HepG2 (cell line): ENCODE results near the gene SLC25A25. TPM values are rescaled to one million over a fixed set of nuclear protein-coding genes. Genes with fewer than 3 reads are reported as not detected.

ENCODE experiments used
- AKAP8 ChIP-seq: sonication (generic); formaldehyde crosslinking; IDR thresholded peaks from 2 replicates; pipeline ENCODE4 v1.5.1; 2020; ENCODE audit warnings: mild to moderate bottlenecking, missing genetic modification reagents
- ETV6 ChIP-seq: sonication (generic); formaldehyde crosslinking; conservative IDR thresholded peaks from 2 replicates; pipeline ENCODE4 v1.4.0; 2020; ENCODE audit warnings: missing genetic modification reagents
- GFI1 ChIP-seq: sonication (generic); formaldehyde crosslinking; IDR thresholded peaks from 2 replicates; pipeline ENCODE4 v1.5.0; 2020; ENCODE audit warnings: missing genetic modification reagents, mild to moderate bottlenecking, borderline replicate concordance
- HHEX ChIP-seq: IDR thresholded peaks from 2 replicates; pipeline ENCODE4 v1.6.1; 2016; ENCODE audit warnings: control low read depth
- NR2F2 ChIP-seq: IDR thresholded peaks from 2 replicates; pipeline ENCODE4 v1.6.1; 2012; ENCODE audit warnings: low read depth, inconsistent platforms, borderline replicate concordance
- ONECUT2 ChIP-seq: sonication (generic); formaldehyde crosslinking; IDR thresholded peaks from 2 replicates; pipeline ENCODE4 v1.4.0; 2020; ENCODE audit warnings: missing genetic modification reagents
- POLR2AphosphoS5 ChIP-seq: IDR thresholded peaks from 2 replicates; pipeline ENCODE4 v1.6.1; 2012; ENCODE audit warnings: low read depth, low read length
- RAD21 ChIP-seq: fragments of 450-650 bp; formaldehyde crosslinking; IDR thresholded peaks from 2 replicates; pipeline ENCODE4 v1.5.0; 2020; ENCODE audit warnings: mild to moderate bottlenecking
- SRSF4 ChIP-seq: fragments of 200-400 bp; formaldehyde crosslinking; IDR thresholded peaks from one replicate; pipeline ENCODE4 v1.6.1; 2018; ENCODE audit warnings: mild to moderate bottlenecking, low read depth, low read length, moderate library complexity; ENCODE audit not compliant: poor library complexity, severe bottlenecking
- U2AF2 ChIP-seq: fragments of 200-400 bp; formaldehyde crosslinking; IDR thresholded peaks from 2 replicates; pipeline ENCODE4 v1.6.1; 2017; ENCODE audit warnings: low read depth, mild to moderate bottlenecking, low read length
- ZNF235 ChIP-seq: sonication (generic); formaldehyde crosslinking; IDR thresholded peaks from 2 replicates; pipeline ENCODE4 v1.8.1; 2023; ENCODE audit warnings: mild to moderate bottlenecking, missing genetic modification reagents, borderline replicate concordance
- ZNF468 ChIP-seq: sonication (generic); formaldehyde crosslinking; IDR thresholded peaks from 2 replicates; pipeline ENCODE4 v1.8.0; 2022; ENCODE audit warnings: mild to moderate bottlenecking, moderate library complexity, missing genetic modification reagents
- ZNF749 ChIP-seq: sonication (generic); formaldehyde crosslinking; IDR thresholded peaks from 2 replicates; pipeline ENCODE4 v1.8.0; 2022; ENCODE audit warnings: mild to moderate bottlenecking, missing genetic modification reagents, moderate library complexity, borderline replicate concordance
- ZNF781 ChIP-seq: sonication (generic); formaldehyde crosslinking; IDR thresholded peaks from 2 replicates; pipeline ENCODE4 v1.5.1; 2020; ENCODE audit warnings: borderline replicate concordance, mild to moderate bottlenecking, missing genetic modification reagents; ENCODE audit errors: not compliant biosample characterization
- polyA plus RNA-seq, 8 experiments: library from polyadenylated mRNA; depleted of rRNA in 3 of 8; stranded (reverse) in 7 of 8; unstranded in 1 of 8; fragments of >200 nt; fragmentation: Illumina TruSeq in 4 of 8; extraction: Trizol in 4 of 8; gene quantifications; 2 replicates each; pipeline versions ENCODE4 v1.2.1 to v1.2.3, GENCODE V29; 2011 to 2016; ENCODE audit warnings: low read depth in 4 of 8, missing spikeins in 1 of 8, mixed read lengths in 1 of 8; ENCODE audit not compliant: insufficient read depth in 1 of 8
- total RNA-seq, 5 experiments: library from RNA; depleted of rRNA; stranded (reverse); fragments of >200 nt; fragmentation: Illumina TruSeq; extraction: Trizol; gene quantifications; 2 replicates each; pipeline ENCODE4 v1.2.3, GENCODE V29; 2016; ENCODE audit warnings: low read depth in 1 of 5
- TF ChIP-seq, protein P1 (sequence below): fragments of 450-650 bp; IDR thresholded peaks from 2 replicates; pipeline ENCODE4 v1.6.1; 2017; ENCODE audit warnings: mild to moderate bottlenecking
- TF ChIP-seq, protein P2 (sequence below): sonication (generic); formaldehyde crosslinking; IDR thresholded peaks from 2 replicates; pipeline ENCODE4 v1.9.0; 2022; ENCODE audit warnings: low read depth, missing genetic modification reagents
- TF ChIP-seq, protein P3 (sequence below): IDR thresholded peaks from 2 replicates; pipeline ENCODE4 v1.6.1; 2016; ENCODE audit warnings: low read depth, missing genetic modification reagents, missing compliant biosample characterization
- TF ChIP-seq, protein P4 (sequence below): sonication (generic); formaldehyde crosslinking; IDR thresholded peaks from 2 replicates; pipeline ENCODE4 v1.4.0; 2020; ENCODE audit warnings: missing genetic modification reagents

The SLC25A25 gene
- total and polyA plus RNA-seq, 2 of the 13 experiments (the other 11 are each of a cell fraction or from before 2014, with no cell fraction given), result 10.5 to 24.8 TPM

DNA sequence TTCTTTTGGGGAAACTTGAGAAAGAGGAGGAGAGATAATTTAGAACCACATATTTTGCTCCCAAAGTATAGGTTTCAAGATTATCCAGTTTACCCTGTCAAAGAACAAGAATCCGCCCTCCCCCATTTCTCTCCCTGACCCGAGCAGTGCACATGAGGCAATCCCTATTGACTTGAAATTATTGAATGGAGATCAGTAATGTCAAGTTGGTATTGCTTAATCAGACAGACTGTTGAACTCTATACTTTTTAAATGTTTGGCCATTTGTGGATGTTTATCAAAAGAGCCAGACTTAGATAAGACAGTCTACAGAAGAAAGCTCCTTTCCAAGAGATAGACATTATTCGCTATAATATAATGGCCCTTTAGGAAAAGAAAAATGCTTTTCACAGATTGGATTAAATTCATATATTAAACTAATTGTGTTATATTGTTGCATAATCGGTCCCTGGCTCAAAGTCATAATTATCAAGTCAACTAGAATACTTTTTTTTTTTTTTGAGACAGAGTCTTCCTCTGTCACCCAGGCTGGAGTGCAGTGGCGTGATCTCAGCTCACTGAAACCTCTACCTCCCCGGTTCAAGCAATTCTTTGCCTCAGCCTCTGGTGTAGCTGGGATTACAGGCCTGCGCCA is 5.3 kb downstream of the SLC25A25 start (continued):
- TF ChIP-seq, protein P1, sequence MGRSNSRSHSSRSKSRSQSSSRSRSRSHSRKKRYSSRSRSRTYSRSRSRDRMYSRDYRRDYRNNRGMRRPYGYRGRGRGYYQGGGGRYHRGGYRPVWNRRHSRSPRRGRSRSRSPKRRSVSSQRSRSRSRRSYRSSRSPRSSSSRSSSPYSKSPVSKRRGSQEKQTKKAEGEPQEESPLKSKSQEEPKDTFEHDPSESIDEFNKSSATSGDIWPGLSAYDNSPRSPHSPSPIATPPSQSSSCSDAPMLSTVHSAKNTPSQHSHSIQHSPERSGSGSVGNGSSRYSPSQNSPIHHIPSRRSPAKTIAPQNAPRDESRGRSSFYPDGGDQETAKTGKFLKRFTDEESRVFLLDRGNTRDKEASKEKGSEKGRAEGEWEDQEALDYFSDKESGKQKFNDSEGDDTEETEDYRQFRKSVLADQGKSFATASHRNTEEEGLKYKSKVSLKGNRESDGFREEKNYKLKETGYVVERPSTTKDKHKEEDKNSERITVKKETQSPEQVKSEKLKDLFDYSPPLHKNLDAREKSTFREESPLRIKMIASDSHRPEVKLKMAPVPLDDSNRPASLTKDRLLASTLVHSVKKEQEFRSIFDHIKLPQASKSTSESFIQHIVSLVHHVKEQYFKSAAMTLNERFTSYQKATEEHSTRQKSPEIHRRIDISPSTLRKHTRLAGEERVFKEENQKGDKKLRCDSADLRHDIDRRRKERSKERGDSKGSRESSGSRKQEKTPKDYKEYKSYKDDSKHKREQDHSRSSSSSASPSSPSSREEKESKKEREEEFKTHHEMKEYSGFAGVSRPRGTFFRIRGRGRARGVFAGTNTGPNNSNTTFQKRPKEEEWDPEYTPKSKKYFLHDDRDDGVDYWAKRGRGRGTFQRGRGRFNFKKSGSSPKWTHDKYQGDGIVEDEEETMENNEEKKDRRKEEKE, result no peak
- TF ChIP-seq NR2F2 (peak; percentile 78; the same call in 1 of the 2 replicates), SRSF4 (no peak), ZNF235 (CRISPR knock-in tag) (no peak), U2AF2 (no peak), ZNF781 (no peak), ETV6 (CRISPR knock-in tag) (no peak), GFI1 (CRISPR knock-in tag) (no peak), ONECUT2 (peak; percentile 87), POLR2AphosphoS5 (no peak), RAD21 (CRISPR knock-in tag) (no peak), ZNF468 (CRISPR knock-in tag) (no peak), HHEX (CRISPR knock-in tag) (0 out of 2 replicates have a peak, but pooled peaks have one; percentile 30), ZNF749 (CRISPR knock-in tag) (no peak), AKAP8 (CRISPR knock-in tag) (no peak)
- TF ChIP-seq, protein P2, sequence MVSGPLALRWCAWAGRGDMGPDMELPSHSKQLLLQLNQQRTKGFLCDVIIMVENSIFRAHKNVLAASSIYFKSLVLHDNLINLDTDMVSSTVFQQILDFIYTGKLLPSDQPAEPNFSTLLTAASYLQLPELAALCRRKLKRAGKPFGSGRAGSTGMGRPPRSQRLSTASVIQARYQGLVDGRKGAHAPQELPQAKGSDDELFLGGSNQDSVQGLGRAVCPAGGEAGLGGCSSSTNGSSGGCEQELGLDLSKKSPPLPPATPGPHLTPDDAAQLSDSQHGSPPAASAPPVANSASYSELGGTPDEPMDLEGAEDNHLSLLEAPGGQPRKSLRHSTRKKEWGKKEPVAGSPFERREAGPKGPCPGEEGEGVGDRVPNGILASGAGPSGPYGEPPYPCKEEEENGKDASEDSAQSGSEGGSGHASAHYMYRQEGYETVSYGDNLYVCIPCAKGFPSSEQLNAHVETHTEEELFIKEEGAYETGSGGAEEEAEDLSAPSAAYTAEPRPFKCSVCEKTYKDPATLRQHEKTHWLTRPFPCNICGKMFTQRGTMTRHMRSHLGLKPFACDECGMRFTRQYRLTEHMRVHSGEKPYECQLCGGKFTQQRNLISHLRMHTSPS, result no peak
- TF ChIP-seq, protein P3, sequence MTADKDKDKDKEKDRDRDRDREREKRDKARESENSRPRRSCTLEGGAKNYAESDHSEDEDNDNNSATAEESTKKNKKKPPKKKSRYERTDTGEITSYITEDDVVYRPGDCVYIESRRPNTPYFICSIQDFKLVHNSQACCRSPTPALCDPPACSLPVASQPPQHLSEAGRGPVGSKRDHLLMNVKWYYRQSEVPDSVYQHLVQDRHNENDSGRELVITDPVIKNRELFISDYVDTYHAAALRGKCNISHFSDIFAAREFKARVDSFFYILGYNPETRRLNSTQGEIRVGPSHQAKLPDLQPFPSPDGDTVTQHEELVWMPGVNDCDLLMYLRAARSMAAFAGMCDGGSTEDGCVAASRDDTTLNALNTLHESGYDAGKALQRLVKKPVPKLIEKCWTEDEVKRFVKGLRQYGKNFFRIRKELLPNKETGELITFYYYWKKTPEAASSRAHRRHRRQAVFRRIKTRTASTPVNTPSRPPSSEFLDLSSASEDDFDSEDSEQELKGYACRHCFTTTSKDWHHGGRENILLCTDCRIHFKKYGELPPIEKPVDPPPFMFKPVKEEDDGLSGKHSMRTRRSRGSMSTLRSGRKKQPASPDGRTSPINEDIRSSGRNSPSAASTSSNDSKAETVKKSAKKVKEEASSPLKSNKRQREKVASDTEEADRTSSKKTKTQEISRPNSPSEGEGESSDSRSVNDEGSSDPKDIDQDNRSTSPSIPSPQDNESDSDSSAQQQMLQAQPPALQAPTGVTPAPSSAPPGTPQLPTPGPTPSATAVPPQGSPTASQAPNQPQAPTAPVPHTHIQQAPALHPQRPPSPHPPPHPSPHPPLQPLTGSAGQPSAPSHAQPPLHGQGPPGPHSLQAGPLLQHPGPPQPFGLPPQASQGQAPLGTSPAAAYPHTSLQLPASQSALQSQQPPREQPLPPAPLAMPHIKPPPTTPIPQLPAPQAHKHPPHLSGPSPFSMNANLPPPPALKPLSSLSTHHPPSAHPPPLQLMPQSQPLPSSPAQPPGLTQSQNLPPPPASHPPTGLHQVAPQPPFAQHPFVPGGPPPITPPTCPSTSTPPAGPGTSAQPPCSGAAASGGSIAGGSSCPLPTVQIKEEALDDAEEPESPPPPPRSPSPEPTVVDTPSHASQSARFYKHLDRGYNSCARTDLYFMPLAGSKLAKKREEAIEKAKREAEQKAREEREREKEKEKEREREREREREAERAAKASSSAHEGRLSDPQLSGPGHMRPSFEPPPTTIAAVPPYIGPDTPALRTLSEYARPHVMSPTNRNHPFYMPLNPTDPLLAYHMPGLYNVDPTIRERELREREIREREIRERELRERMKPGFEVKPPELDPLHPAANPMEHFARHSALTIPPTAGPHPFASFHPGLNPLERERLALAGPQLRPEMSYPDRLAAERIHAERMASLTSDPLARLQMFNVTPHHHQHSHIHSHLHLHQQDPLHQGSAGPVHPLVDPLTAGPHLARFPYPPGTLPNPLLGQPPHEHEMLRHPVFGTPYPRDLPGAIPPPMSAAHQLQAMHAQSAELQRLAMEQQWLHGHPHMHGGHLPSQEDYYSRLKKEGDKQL (CRISPR knock-in tag), result peak; percentile 68; the same call in 1 of the 2 replicates
- TF ChIP-seq, protein P4, sequence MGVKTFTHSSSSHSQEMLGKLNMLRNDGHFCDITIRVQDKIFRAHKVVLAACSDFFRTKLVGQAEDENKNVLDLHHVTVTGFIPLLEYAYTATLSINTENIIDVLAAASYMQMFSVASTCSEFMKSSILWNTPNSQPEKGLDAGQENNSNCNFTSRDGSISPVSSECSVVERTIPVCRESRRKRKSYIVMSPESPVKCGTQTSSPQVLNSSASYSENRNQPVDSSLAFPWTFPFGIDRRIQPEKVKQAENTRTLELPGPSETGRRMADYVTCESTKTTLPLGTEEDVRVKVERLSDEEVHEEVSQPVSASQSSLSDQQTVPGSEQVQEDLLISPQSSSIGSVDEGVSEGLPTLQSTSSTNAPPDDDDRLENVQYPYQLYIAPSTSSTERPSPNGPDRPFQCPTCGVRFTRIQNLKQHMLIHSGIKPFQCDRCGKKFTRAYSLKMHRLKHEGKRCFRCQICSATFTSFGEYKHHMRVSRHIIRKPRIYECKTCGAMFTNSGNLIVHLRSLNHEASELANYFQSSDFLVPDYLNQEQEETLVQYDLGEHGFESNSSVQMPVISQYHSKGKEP, result no peak
